PC-3 (cell line): ENCODE results near the gene EDDM3A.

ENCODE experiments used
- EZH2 ChIP-seq: fragments of 300-600 bp; sonication (generic); IDR thresholded peaks from one replicate; pipeline ENCODE4 v1.6.1; 2017; ENCODE audit warnings: antibody characterized with exemption, mild to moderate bottlenecking, low read length; ENCODE audit not compliant: unreplicated experiment
- TF ChIP-seq, protein P1 (sequence below): fragments of 300-600 bp; sonication (generic); conservative IDR thresholded peaks from 2 replicates; pipeline ENCODE4 v1.5.1; 2017; ENCODE audit warnings: antibody characterized with exemption, low read depth, mild to moderate bottlenecking, low read length

DNA sequence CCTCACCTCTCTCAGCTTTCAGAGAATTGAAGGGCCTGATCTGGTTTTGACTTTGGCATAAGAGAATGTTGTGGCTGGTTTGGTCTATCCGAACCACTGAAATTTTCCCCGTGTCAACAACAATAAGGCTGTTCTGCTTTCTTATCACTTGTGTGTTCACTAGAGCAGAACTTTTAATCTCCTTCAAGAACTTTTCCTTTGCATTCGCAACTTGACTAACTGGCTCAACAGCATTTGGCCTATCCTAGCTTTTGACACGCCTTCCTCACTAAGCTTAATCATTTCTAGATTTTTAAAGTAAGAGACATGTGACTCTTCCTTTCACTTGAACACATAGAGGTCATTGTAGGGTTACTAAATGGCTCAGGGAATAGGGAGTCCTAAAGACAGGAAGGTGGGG, 25.9 kb upstream of the EDDM3A start:
- TF ChIP-seq, protein P1, sequence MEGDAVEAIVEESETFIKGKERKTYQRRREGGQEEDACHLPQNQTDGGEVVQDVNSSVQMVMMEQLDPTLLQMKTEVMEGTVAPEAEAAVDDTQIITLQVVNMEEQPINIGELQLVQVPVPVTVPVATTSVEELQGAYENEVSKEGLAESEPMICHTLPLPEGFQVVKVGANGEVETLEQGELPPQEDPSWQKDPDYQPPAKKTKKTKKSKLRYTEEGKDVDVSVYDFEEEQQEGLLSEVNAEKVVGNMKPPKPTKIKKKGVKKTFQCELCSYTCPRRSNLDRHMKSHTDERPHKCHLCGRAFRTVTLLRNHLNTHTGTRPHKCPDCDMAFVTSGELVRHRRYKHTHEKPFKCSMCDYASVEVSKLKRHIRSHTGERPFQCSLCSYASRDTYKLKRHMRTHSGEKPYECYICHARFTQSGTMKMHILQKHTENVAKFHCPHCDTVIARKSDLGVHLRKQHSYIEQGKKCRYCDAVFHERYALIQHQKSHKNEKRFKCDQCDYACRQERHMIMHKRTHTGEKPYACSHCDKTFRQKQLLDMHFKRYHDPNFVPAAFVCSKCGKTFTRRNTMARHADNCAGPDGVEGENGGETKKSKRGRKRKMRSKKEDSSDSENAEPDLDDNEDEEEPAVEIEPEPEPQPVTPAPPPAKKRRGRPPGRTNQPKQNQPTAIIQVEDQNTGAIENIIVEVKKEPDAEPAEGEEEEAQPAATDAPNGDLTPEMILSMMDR, result no peak
- no peak for TF ChIP-seq EZH2
